Kidney (tissue), 14 donors: ENCODE results near the gene SDC4. TPM values are rescaled to one million over a fixed set of nuclear protein-coding genes. Genes with fewer than 3 reads are reported as not detected.

Source experiments
- DNase-seq, 5 donors: peaks; one replicate each; pipeline ENCODE4 v3.0.0-alpha.2; 2013 to 2020
- FAIRE-seq: peaks from 2 replicates; lab custom pipeline; 2012; peaks lifted over from hg19 to GRCh38; lab: Jason Lieb, UNC
- H3K27ac ChIP-seq, 2 donors: one replicate each; pipeline ENCODE4 v1.7.0; 2013; ENCODE audit warnings: low read depth in 2 of 2, low read length in 2 of 2, inconsistent platforms in 1 of 2
- H3K27me3 ChIP-seq: one replicate; pipeline ENCODE4 v1.7.1; 2013; ENCODE audit warnings: low read length, inconsistent platforms; ENCODE audit not compliant: control insufficient read depth, insufficient read depth
- H3K36me3 ChIP-seq, 3 donors: one replicate each; pipeline versions ENCODE4 v1.7.0 to v1.7.1; 2013; ENCODE audit warnings: low read length in 3 of 3, control low read depth in 1 of 3, inconsistent platforms in 1 of 3; ENCODE audit not compliant: insufficient read depth in 3 of 3, control insufficient read depth in 2 of 3
- H3K4me1 ChIP-seq, 3 donors: one replicate each; pipeline versions ENCODE4 v1.7.0 to v1.7.1; 2013; ENCODE audit warnings: low read length in 3 of 3, inconsistent platforms in 1 of 3, low read depth in 1 of 3; ENCODE audit not compliant: control insufficient read depth in 2 of 3, insufficient read depth in 2 of 3
- H3K4me3 ChIP-seq, 3 donors: one replicate each; pipeline versions ENCODE4 v1.7.0 to v1.8.1; 2013; ENCODE audit warnings: low read length in 3 of 3, control low read depth in 1 of 3, inconsistent platforms in 1 of 3
- H3K9ac ChIP-seq, 3 donors: one replicate each; pipeline versions ENCODE4 v1.7.0 to v1.7.1; 2013; ENCODE audit warnings: low read length in 3 of 3, control low read depth in 1 of 3, inconsistent platforms in 1 of 3
- H3K9me3 ChIP-seq, 3 donors: one replicate each; pipeline versions ENCODE4 v1.7.0 to v1.7.1; 2013; ENCODE audit warnings: low read length in 3 of 3, control low read depth in 1 of 3, inconsistent platforms in 1 of 3; ENCODE audit not compliant: control insufficient read depth in 2 of 3, insufficient read depth in 1 of 3
- CTCF ChIP-seq: IDR thresholded peaks from 3 replicates; pipeline ENCODE4 v1.5.1; 2012; ENCODE audit warnings: mild to moderate bottlenecking, moderate library complexity, borderline replicate concordance; ENCODE audit not compliant: insufficient read depth; ENCODE audit errors: extremely low read depth
- intact Hi-C: fragments of 100-400 bp; cut with DNase I; formaldehyde crosslinking; loops from one replicate; pipeline ENCODE4 v1.11.1; 2022
- polyA plus RNA-seq: library from polyadenylated mRNA; stranded (reverse); fragments of 350-450 nt; fragmentation: Illumina TruSeq; extraction: RNeasy Lipid Tissue Mini Kit (QIAGEN cat#74804); gene quantifications from one replicate; pipeline ENCODE4 v1.2.3, GENCODE V29; 2014; ENCODE audit warnings: low read depth, low replicate concordance; ENCODE audit not compliant: insufficient read depth
- total RNA-seq: library from RNA; stranded (reverse); fragmentation: NEBNext Ultra II Directional; extraction: Animal tissue kit (Norgen Biotek cat#: 25700); gene quantifications from one replicate; pipeline ENCODE4 v1.2.1, GENCODE V29; 2021
- donor health status: control.
- donor health status: control.
- donor health status: control.
- donor health status: control.
- donor health status: control.
- donor health status: DM: yes; HTN: yes; CAD: no.
- donor health status: Normal renal cell carcinoma (clear cell type).

The SDC4 gene
- total and polyA plus RNA-seq, 2 donors from 2014 or later: 242 to 397 TPM

- no peaks in the 10 kb centered on the region for H3K9me3 ChIP-seq
- peak overlapping the region; percentile 96 to 99 for H3K27ac ChIP-seq
- DNase-seq: no peak
- H3K36me3 ChIP-seq: peaks cover 0 to 19% (median 0%) of the 10 kb centered on the region in 3 donors
- TF ChIP-seq CTCF: no peak
- H3K4me3 ChIP-seq: peak overlapping the region in 1 of 3 donors; percentile 85
- H3K9ac ChIP-seq: peak overlapping the region in 1 of 3 donors; percentile 100
- intact Hi-C loops: no loop called here
- no peaks in the 10 kb centered on the region for H3K27me3 ChIP-seq
- peaks cover 6 to 74% (median 60%) of the 10 kb centered on the region in 3 donors for H3K4me1 ChIP-seq
- no peak for FAIRE-seq
These were observed 7.3 kb downstream of the SDC4 start for GRCh38 chr20:45340951-45341350.

- peak overlapping the region in 1 of 3 donors; percentile 100 for H3K9ac ChIP-seq
- no peak for FAIRE-seq
- H3K36me3 ChIP-seq: peaks cover 0 to 23% (median 3%) of the 10 kb centered on the region in 3 donors
- DNase-seq: peak in 1 of 5 donors; percentile 48
- H3K4me3 ChIP-seq: peak overlapping the region in 1 of 3 donors; percentile 85
- peaks cover 6 to 79% (median 61%) of the 10 kb centered on the region in 3 donors for H3K4me1 ChIP-seq
- intact Hi-C loops: no loop called here
- H3K9me3 ChIP-seq: no peaks in the 10 kb centered on the region
- no peaks in the 10 kb centered on the region for H3K27me3 ChIP-seq
- peak overlapping the region; percentile 96 to 99 for H3K27ac ChIP-seq
- no peak for TF ChIP-seq CTCF
These were observed 7.9 kb downstream of the SDC4 start for GRCh38 chr20:45340236-45340847.

GRCh38 chr20:45339799-45340198, 8.4 kb downstream of the SDC4 start:
- Histone ChIP-seq H3K4me1 (peaks cover 6 to 78% (median 61%) of the 10 kb centered on the region in 3 donors), H3K36me3 (peaks cover under 1 to 27% (median 4%) of the 10 kb centered on the region in 3 donors), H3K27ac (peak overlapping the region; percentile 96 to 99), H3K4me3 (peak overlapping the region in 2 of 3 donors; percentile 16 to 85), H3K9me3 (no peaks in the 10 kb centered on the region), H3K9ac (peak overlapping the region in 1 of 3 donors; percentile 100), H3K27me3 (no peaks in the 10 kb centered on the region)
- FAIRE-seq: no peak
- no peak for DNase-seq
- no peak for TF ChIP-seq CTCF
- intact Hi-C loops: no loop called here
